Right forelimb (tissue), 1 donor: ENCODE data around the gene NUDCD3.
"Not testable (repeated sequence)": the region's sequence is repeated elsewhere in the genome, so short reads cannot be mapped to it uniquely, and the experiment has no call there.

Source experiments
- DNase-seq: peaks from one replicate; pipeline ENCODE4 v3.0.0-alpha.2; 2018

NUDCD3 gene

DNA sequence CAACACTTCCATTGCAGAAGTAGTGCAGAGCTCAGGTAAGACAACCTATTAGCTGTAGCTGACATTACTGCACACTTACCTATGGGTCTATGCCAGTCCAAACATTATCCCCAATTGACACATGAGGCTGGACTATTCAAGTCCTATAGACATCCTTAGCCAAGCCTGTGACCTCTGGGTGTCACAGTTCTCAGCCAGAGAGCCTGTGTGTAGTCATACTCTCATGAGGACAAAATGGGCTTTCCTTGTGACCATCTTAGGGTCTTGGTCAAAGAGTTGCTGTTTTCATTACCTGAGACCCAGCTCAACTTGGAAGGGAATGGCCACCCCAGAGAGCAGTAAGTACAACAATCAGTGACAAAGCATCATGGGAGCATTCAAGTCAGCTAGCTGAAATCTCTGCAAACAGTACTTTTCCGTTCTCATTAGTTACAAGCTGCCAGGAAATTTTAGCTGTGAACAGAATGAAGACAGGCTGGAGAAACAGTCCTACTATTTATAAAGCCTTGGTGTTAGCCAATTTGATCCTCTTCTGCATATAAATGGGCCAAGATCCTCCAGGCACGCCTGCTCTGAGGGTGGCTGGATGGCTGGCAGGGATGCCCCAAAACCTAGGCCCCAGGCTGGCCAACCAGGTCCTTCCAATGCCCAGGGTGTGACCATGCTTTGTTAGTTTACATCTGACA lies 44.3 kb downstream of the NUDCD3 start:
- no peak for DNase-seq

DNA sequence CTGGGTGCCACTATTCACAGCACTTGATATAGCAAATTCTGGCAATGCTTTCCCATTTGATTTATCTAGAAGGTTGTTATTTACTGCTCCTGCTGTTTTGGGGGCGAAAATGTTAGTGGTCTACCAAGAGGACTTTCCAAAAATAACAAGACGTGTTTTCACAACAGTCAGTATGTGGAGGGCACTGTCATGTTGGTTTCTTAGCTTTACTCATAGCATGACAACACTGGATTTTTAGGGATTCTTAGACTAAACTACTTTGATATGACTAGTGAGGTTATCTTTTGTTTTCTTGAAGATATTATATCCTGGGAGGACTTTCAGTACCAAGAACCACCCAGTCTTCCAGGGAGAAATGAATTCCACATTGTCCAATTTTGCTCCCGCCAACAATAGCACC lies 49.4 kb downstream of the NUDCD3 start:
- no peak for DNase-seq

DNA sequence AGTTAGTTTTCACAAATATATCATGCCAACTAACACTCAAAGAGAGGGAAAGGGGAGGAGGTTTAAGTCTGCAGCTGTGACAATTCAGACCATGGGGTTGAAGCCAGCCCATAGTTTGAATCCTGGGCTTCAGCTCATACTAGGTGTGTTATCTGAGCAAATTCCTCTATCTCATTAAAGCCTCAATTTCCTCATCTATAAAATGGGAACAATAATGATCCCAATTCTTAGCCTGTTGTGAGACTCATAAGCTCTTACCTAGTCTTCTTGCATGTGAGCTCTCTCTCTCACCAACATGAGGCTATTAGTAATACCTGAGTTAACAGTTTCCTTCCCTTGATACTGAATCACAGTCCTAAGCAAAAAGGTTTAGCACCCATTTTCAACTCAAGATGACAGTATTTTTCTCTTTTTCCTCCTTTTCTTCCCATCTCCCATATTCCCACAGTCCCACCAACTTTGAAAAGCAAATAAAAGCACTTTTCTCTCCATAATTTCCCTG lies 49.8 kb downstream of the NUDCD3 start:
- no peak for DNase-seq

DNA sequence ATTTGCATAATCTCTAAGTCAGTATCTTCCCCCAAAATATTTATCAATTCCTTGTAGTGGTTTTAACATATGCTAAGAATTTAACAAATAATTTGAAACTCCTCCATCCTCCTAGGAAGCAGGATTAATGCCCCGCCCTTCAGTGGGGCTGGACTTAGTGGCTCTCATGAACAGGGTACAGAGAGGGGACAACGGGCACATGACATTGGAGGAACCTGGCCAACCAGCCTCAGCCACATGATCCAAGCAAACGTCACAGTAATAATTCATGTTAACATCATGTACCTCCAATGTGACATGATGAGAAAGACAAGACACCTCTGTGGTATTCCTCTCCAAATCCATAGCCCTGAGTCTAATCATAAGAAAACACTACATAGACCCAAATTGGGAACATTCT lies 50.5 kb downstream of the NUDCD3 start:
- DNase-seq = no peak

DNA sequence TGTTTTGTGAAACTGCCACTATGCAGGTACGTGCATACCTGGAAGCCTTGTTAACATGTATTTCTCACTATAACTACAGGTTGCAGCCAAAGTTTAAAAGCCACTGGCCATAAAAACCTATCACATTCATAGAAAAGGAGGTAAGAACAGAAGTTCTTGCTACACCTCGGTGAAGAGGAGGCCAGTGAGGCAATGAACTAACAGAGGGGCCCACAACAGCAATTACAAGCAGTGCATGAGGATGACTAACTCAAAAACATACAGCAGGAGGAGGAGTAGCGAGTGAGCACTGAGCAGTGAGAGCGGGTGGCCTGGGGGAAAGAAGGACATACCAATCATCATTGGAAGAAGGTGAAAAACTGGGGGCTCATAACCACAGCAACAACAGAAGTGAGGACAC lies 51.6 kb downstream of the NUDCD3 start:
- no peak for DNase-seq

DNA sequence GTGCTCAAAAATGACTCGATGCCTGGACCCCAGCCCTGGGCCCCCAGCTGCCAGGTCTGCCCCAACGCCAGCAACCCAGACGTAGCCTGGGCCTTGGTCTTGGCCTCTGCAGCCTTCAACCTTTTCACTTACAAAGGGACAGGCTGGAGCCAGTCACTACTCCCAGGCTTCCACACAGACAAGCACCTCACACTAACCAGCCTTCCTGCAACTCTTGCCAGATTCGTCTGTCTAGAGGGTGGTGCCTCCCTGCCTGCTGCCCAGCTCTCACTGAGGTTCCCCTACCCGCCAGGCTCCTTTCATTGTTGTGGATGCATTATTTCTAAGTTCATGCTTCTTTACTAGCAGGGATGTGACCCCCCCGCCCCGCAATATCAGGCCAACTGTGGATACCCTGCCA lies 56.3 kb downstream of the NUDCD3 start:
- no peak for DNase-seq

DNA sequence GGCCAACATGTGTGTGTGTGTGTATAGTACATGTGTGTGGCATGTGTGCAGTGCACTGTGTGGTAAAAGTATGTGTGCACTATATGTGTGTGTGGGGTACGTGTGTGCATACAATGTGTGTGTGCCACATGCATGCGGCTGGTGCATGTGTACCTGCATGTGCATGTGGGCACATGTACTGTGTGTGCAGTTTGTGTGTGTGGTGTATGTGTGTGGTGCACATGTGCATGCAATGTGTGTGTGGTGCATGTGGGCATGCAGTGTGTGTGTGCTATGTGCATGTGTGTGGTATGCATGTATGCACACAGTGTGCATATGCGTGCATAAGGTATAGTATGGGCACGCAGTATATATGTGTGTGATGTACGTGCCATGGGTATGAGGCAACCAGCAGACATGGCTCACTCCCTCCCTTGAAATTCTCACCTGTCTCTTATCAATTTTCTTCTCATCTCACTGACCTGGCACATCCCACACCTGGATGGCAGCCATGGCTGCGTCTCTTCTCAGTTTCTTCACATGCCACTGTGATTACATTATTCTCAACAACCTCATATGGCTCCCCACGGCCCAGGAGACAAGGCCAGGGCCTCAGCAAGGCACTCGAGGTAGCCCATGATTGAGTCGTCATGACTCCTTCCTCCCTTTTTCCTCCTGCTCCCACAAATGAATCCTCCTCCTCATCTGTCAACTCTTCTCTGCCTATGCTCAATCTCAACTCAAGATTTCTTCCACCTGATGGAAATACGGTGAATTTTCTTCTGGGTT lies 57.0 kb downstream of the NUDCD3 start:
- no peak for DNase-seq

DNA sequence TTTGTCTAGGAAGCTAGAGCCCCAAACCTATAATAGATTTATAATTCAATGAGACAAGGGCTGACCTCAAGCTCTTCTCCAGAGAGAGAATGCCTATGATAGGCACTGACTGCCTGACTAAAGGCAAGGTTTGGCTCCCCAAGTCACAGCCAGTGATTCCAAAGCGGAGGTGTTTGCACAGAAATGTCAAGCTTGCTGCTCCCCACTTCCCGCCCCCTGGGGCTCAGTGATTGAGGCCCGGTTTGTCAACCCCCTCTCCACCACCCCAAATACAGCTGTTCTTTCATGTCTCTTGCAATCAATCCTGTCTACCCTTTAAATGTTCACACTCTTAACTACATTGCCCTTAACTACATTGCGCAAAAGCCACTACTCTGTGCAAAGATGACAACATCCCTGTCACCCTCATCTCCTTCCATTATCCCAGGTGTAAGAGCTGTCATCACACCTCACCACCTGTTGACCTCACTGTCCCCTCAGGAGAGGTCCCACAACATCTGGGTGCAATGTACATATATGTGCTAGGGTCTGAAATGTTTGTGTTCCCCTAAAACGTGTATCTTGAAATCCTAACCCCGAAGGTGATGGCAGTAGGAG lies 58.0 kb downstream of the NUDCD3 start:
- no peak for DNase-seq

DNA sequence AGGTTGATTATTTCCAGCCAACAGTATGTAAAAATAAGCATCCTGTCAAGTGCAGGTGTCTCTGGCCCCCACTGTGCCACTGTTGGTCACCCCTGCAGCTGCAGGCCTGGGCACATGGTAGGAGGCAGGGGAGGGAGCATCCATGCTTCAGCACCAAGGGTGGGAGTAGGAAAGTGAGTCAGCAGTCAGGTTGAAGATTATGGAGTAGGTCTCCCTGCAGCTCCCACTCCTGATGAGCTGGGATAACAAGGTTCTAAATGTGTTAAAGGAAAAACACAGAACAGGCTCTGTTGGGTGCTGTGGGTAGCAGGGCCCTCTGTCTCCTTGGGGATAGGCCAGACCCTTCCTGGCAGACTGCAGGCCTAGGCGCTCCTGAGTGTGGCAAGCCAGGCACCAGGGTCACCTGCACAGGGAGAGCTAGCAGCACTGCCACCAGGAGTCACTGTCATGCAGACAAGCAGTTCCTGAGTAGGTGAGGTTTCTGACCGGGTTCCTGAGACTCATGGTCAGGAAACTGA lies 59.3 kb downstream of the NUDCD3 start:
- DNase-seq = no peak

DNA sequence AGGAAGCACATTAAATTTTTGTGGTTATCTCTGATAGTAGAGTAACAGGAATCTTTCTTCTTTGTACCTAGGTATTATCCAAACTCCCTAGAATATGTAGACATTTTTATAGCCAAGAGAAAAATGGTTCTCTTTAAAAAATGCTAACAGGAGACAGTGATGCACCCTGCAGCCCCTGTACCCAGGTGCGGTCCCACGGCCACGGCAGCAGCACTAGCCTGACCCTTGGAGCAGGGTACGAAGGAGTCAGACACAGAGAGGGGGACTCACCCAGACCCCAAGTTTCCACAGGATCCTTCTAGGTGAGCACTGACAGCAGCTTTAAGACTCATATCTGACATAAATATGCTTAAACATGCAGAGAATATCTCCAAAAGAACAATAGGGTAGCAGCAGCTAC lies 60.4 kb downstream of the NUDCD3 start:
- no peak for DNase-seq

DNA sequence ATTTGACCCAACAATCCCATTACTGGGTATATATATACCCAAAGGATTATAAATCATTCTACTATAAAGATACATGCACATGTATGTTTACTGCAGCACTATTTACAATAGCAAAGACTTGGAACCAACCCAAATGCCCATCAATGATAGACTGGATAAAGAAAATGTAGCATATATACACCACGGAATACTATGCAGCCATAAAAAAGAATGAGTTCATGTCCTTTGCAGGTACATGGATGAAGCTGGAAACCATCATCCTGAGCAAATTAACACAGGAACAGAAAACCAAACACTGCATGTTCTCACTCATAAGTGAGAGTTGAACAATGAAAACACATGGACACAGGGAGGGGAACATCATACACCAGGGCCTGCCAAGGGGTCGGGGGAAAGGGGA lies 65.7 kb downstream of the NUDCD3 start:
- DNase-seq = not testable (repeated sequence)

DNA sequence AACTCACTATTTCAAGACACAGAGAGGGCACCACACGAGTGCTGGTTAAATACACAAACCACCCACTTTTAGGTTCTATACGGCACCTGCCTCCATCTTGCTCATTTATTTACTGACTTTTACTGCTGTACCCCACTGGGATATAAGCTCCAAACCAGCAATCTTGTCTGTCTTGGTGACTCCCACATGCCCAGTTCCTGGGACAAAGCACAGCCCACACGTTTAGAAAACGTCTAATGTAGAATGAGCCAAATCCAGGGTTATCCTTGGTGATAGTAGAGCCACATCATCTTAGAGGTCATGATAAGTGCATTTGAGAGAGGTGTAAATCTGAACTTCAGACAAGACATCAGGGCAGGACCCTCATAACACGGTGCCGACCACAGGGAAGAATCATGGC lies 73.5 kb downstream of the NUDCD3 start:
- DNase-seq = no peak

DNA sequence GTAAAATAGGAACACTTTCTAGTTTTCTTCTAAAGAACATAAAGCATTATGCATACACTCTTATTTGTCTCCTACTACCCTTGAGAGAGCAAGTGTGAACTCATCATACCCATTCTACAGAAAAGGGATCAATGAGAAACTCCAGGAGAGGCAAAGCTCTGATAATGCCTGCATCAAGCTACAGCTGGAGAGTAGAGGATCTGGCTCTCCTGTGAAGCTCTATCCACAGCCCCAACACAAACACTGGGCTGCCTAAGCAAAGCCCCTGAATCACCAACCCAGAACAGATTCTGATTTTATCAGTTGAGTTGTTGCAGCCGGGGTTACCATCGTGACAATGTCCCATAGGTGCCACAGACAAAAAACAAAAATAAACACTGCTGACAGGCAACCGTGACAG lies 74.9 kb downstream of the NUDCD3 start:
- DNase-seq = no peak

DNA sequence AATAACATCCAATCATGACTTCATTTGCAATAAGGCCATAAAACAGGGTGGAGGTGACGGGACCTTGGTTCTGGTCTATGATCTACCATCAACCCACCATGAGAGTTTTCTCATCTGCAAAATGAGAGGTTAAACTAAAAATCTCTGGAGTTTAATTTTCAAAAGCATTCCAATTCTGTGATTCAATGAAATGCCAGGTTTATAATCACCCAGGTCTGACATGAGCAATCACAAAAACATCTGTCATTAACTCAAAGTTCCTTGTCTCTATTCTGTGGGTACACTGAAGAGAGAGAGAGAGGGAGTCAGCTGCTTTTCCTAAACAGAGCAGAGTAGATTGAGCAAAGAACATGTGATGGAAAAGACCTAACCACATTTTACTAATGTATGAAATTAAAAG lies 75.4 kb downstream of the NUDCD3 start:
- no peak for DNase-seq

DNA sequence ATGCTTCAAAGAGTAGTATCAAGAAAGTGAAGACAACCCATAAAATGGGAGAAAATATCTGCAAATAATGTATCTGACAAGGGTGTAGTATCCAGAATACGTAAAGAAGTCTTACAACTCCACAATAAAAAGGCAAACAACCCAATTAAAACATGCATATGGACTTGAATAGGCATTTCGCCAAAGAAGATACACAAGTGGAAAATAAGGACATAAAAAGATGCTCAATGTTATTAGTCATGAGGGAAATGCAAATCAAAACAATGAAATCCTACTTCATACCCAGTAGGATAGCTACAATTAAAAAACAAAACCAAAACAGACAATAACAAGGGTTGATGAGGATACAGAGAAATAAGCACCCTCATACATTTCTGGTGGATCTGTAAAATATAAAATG lies 79.2 kb downstream of the NUDCD3 start:
- no peak for DNase-seq

DNA sequence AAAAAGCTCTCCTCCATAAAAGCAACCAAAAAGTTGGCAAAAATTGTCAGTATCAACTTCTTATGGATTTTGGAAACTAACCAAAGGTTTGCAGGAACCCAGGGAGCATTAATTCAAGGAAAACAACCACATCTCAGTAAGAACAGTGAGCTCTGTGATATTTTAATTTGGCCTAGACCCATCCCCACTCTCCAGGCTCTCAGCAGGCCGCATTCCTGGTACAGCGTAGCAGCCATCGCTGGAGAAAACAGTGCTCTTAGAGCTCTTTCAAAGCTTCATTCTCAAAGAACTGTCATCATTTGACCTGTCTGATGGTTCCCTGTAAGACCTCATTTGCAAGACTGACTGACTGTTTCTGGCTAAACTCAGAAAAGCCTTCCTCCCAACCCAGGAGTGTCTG lies 81.9 kb downstream of the NUDCD3 start:
- peak; percentile 41 for DNase-seq

DNA sequence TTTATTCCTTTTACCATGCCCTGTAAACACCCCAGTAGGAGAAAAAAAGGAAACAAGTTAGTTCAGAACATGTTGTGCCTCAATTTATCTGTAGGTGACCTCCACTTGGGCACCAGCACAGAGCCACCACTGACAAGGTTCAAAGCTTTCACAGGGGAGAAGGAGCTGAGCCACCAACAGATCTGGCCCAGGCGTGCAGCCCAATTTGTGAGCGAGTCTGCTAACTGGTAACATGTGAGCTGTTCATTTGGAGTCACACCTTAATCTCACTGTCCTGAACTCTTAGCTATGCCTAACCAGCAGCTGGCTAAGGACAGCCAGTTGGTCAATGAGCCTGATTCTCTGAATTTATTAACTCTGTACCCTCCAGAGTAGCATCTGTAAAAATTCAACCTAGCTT lies 86.7 kb downstream of the NUDCD3 start:
- DNase-seq = no peak

DNA sequence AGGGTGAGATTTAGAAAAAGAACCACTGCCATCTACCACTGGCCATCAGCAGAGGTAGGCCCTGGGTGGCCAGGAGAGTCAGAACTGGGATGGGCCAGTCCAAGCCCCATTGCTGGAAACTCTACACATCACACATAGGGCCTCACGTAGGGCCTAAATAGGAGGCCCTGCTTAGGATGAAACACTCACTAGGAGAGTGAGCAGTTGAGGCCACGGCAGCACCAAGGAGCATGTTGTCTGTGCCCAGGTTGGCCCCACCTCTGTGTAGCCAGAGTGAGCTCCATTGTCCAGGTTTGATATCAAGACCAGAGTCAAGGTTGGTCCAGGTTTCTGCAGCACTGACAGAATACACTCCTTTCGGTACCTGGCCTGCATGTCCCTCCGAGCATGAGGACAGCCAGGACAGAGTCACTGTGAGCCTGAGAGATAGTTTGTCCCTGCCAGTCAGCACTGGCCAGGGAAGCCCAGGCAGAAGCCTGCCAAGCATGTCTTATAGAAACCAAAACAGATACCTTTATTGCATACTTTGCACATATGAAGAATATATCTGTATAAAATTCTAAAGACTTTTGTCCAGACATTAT lies 87.2 kb downstream of the NUDCD3 start:
- DNase-seq = peak; percentile 26

DNA sequence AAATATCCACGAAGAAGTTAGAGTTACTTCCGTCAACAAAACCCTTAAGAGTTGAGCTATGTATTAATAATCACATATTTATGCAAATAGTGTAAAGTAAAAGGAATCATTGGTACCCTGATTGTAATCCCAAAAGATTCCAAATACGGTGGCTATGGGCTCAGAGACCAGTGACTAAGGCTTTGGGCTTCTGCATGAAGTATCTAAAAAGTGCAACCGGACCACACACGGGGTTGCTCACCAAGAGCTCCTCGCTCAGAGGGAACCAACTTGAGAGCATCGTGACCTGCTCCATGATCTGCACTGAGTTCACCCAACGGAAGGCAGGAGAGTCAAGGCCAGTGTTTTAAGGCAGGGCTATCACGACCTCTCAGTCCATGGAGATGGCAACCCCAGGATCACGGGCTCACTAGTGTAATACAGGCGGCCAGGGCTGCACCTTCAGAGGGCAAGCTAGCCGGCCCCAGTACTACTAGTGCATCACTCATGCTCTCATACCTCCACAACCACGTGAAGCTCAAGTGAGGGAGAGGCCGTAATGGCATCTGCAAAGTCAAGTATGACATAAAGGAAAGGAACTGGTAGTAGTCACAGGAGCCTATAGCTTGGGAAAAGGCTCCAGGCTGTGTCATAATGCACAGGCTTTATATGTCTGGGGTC lies 87.9 kb downstream of the NUDCD3 start:
- DNase-seq = peak; percentile 11

DNA sequence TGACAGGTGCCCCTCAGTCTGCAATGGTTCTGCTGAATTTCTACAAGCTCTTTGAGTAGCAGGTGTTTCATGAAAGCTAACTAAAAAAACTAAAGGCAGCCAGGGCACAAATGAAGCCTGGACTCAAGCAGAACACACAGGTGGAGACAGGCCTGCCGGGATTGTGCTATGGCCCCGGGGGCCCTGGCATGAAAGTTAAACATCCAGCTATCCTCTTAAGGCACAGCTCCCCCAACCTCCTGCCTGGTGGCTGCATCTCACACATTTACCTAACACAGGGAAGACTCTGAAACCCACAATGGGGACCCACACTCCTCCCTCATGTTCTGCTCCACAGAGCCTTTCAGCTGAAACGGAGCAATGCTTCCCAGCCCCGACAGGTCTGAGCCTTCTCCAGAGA lies 88.8 kb downstream of the NUDCD3 start:
- peak; percentile 20 for DNase-seq

DNA sequence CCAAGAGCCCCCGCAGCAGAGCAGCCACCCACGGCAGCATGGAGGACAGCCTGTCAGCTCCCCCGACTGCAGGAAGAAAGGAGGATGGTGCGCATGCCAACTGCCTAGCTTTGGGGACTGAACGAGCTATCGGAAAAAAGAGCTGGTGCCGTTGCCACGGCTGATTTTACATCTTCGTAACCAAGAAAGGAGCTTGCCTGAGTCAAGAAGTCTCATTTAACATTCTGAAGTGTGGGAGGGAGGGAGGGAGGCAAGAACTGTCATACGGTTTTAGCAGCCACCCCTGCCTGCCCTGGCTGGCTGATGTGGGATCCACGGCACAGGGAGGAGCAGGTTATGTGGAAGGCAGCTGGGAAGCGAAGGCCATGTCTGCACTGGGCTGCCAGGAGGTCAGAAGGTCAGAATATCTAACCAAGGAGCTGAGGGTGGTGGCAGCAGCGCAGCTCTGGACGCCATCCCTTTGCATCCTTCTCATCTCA lies 90.4 kb downstream of the NUDCD3 start:
- peak; percentile 17 for DNase-seq

DNA sequence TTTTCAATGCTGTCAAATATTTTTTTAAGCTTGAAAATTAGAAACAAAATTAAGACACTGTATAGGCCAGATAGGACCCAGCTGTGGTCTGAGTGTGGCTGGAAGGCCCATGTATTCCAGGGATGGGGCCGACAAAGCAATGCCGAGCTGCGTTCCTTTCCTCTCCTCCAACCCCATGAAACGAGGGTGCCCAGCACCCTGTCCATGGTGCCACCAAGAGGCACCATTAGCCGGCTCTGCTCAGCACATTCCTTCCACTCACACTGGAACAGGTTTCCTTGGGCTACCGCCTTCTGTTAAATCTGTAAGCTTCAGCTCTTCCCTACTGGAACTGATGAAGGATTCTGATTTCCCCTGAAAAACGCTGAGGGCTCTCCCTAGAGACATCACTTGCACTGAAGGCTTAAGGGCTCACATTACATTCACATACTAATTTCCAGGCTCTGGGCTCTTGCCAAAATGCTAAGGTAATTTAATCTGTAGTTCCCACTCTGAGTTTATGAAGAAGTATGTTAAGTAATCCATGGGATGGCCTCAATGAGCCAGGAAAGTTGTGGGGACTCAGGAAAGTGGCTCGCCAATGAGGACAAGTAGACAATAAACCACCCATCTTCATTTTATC lies 91.4 kb downstream of the NUDCD3 start:
- DNase-seq = peak; percentile 35
